A204.1 (cell line): ENCODE measurements around the gene SAA4.
"Not testable (repeated sequence)": the region's sequence is repeated elsewhere in the genome, so short reads cannot be mapped to it uniquely, and the experiment has no call there.

ENCODE experiments used
- FAIRE-seq: peaks from 2 replicates; lab custom pipeline; 2012; peaks lifted over from hg19 to GRCh38; lab: Jason Lieb, UNC

The SAA4 gene

GRCh38 chr11:18236664-18237356, at the start of gene SAA4:
SAA4 (minus strand) TSS chr11:18236802; CDS start chr11:18235926, 876 bp downstream.
- no peak for FAIRE-seq

GRCh38 chr11:18285841-18286240, 49.2 kb upstream of the SAA4 start:
- FAIRE-seq, result no peak

- FAIRE-seq, result no peak
Measured at GRCh38 chr11:18282626-18283025, 46.0 kb upstream of the SAA4 start.

GRCh38 chr11:18280438-18281045, 43.9 kb upstream of the SAA4 start:
- no peak for FAIRE-seq

- FAIRE-seq, result no peak
Measured at GRCh38 chr11:18277565-18278271, 41.1 kb upstream of the SAA4 start.

- no peak for FAIRE-seq
Measured at GRCh38 chr11:18271206-18271605, 34.6 kb upstream of the SAA4 start.

- no peak for FAIRE-seq
Measured at GRCh38 chr11:18270102-18270501, 33.5 kb upstream of the SAA4 start.

- FAIRE-seq, result not testable (repeated sequence)
Measured at GRCh38 chr11:18269252-18269651, 32.6 kb upstream of the SAA4 start.

GRCh38 chr11:18267335-18268133, 30.9 kb upstream of the SAA4 start:
- FAIRE-seq, result not testable (repeated sequence)

- no peak for FAIRE-seq
Measured at GRCh38 chr11:18265949-18266348, 29.3 kb upstream of the SAA4 start, which contains the start of gene SAA1. SAA1 (plus strand) TSS chr11:18266264; CDS start chr11:18266888, 624 bp downstream.

- FAIRE-seq, result no peak
Measured at GRCh38 chr11:18264677-18265555, 28.3 kb upstream of the SAA4 start.

GRCh38 chr11:18264035-18264434, 27.4 kb upstream of the SAA4 start:
- FAIRE-seq, result no peak

GRCh38 chr11:18262681-18263350, 26.2 kb upstream of the SAA4 start:
- FAIRE-seq, result not testable (repeated sequence)

GRCh38 chr11:18261721-18262120, 25.1 kb upstream of the SAA4 start:
- FAIRE-seq, result no peak

- FAIRE-seq, result no peak
Measured at GRCh38 chr11:18259259-18259658, 22.7 kb upstream of the SAA4 start.

GRCh38 chr11:18254781-18255361, 18.3 kb upstream of the SAA4 start:
- no peak for FAIRE-seq

GRCh38 chr11:18253778-18254338, 17.3 kb upstream of the SAA4 start:
- FAIRE-seq, result no peak

- no peak for FAIRE-seq
Measured at GRCh38 chr11:18253233-18253632, 16.6 kb upstream of the SAA4 start.

- FAIRE-seq, result no peak
Measured at GRCh38 chr11:18248561-18248960, 12.0 kb upstream of the SAA4 start, which contains the start of gene SAA2. SAA2 (minus strand) TSS chr11:18248668; CDS start chr11:18248011, 657 bp downstream.

- FAIRE-seq, result not testable (repeated sequence)
Measured at GRCh38 chr11:18247191-18247581, 10.6 kb upstream of the SAA4 start.
